GM12878 (cell line): ENCODE measurements around the gene C2CD4D. TPM values are rescaled to one million over a fixed set of nuclear protein-coding genes. Genes with fewer than 3 reads are reported as not detected.

ENCODE experiments used
- CBX5 ChIP-seq: sonication (generic); IDR thresholded peaks from 2 replicates; pipeline ENCODE4 v1.6.1; 2016; ENCODE audit warnings: low read depth, moderate library complexity, mild to moderate bottlenecking, inconsistent platforms
- CHD2 ChIP-seq: IDR thresholded peaks from 2 replicates; pipeline ENCODE4 v1.6.1; 2011; ENCODE audit warnings: low read depth, low read length, improper control_type of control experiment, borderline replicate concordance
- CREM ChIP-seq: IDR thresholded peaks from 2 replicates; pipeline ENCODE4 v1.6.1; 2014; ENCODE audit warnings: antibody characterized with exemption, low read depth
- EED ChIP-seq: sonication (generic); IDR thresholded peaks from 2 replicates; pipeline ENCODE4 v1.6.1; 2016; ENCODE audit warnings: antibody characterized with exemption, low read depth
- EGR1 ChIP-seq, 2 experiments: IDR thresholded peaks; 1 replicate in 1 of 2; 2 replicates in 1 of 2; pipeline ENCODE4 v1.6.1; 2011 to 2012; ENCODE audit warnings: low read depth in 2 of 2, low read length in 2 of 2, borderline replicate concordance in 1 of 2, mild to moderate bottlenecking in 1 of 2, moderate library complexity in 1 of 2
- EP300 ChIP-seq, 2 experiments: fragments of 150-350 bp in 1 of 2; IDR thresholded peaks; 2 replicates each; pipeline ENCODE4 v1.6.1; 2011 to 2012; ENCODE audit warnings: low read depth in 2 of 2, low read length in 2 of 2, borderline replicate concordance in 1 of 2, improper control_type of control experiment in 1 of 2, inconsistent platforms in 1 of 2; ENCODE audit not compliant: control insufficient read depth in 1 of 2
- ETV6 ChIP-seq, 2 experiments: fragments of 450-650 bp in 1 of 2; IDR thresholded peaks in 1 of 2; conservative IDR thresholded peaks in 1 of 2; 2 replicates each; pipeline ENCODE4 v1.6.1; 2014; ENCODE audit warnings: antibody characterized with exemption in 1 of 2, borderline replicate concordance in 1 of 2, low read depth in 1 of 2, mild to moderate bottlenecking in 1 of 2, moderate library complexity in 1 of 2
- FOXM1 ChIP-seq: IDR thresholded peaks from 2 replicates; pipeline ENCODE4 v1.6.1; 2012; ENCODE audit warnings: low read depth, mild to moderate bottlenecking, inconsistent platforms, low read length, moderate library complexity
- IKZF2 ChIP-seq, 2 experiments: fragments of 450-650 bp; IDR thresholded peaks; 2 replicates each; pipeline ENCODE4 v1.6.1; 2017; ENCODE audit warnings: mild to moderate bottlenecking in 2 of 2, moderate library complexity in 2 of 2
- KLF5 ChIP-seq: fragments of 450-650 bp; IDR thresholded peaks from 2 replicates; pipeline ENCODE4 v1.6.1; 2014; ENCODE audit warnings: mild to moderate bottlenecking; ENCODE audit not compliant: partially characterized antibody
- MTA2 ChIP-seq: fragments of 450-650 bp; IDR thresholded peaks from 2 replicates; pipeline ENCODE4 v1.6.1; 2016; ENCODE audit warnings: low read depth, mild to moderate bottlenecking, moderate library complexity
- MXI1 ChIP-seq: fragments of 150-350 bp; IDR thresholded peaks from 2 replicates; pipeline ENCODE4 v1.6.1; 2011; ENCODE audit warnings: low read depth, mild to moderate bottlenecking, inconsistent platforms, low read length, improper control_type of control experiment
- NR2C2 ChIP-seq: IDR thresholded peaks from 2 replicates; pipeline ENCODE4 v1.6.1; 2011; ENCODE audit warnings: borderline replicate concordance, low read depth; ENCODE audit not compliant: control insufficient read depth, insufficient read length
- NRF1 ChIP-seq: conservative IDR thresholded peaks from 2 replicates; pipeline ENCODE4 v1.6.1; 2011; ENCODE audit warnings: mild to moderate bottlenecking, low read depth, low read length, improper control_type of control experiment
- POU2F2 ChIP-seq: IDR thresholded peaks from 3 replicates; pipeline ENCODE4 v1.6.1; 2011; ENCODE audit warnings: low read depth, mild to moderate bottlenecking, low read length, borderline replicate concordance
- RELA ChIP-seq: fragments of 450-650 bp; IDR thresholded peaks from 2 replicates; pipeline ENCODE4 v1.8.0; 2014; ENCODE audit warnings: borderline replicate concordance; ENCODE audit not compliant: partially characterized antibody
- SMAD1 ChIP-seq: fragments of 450-650 bp; IDR thresholded peaks from 2 replicates; pipeline ENCODE4 v1.6.1; 2018; ENCODE audit warnings: mild to moderate bottlenecking, low read depth; ENCODE audit not compliant: partially characterized antibody
- SMC3 ChIP-seq: IDR thresholded peaks from 2 replicates; pipeline ENCODE4 v1.6.1; 2011; ENCODE audit warnings: low read length, improper control_type of control experiment, borderline replicate concordance
- SPI1 ChIP-seq: IDR thresholded peaks from 2 replicates; pipeline ENCODE4 v1.6.1; 2011; ENCODE audit warnings: low read depth, mild to moderate bottlenecking, low read length, moderate library complexity, borderline replicate concordance; ENCODE audit not compliant: insufficient read depth
- TCF12 ChIP-seq: IDR thresholded peaks from 2 replicates; pipeline ENCODE4 v1.6.1; 2011; ENCODE audit warnings: low read depth, mild to moderate bottlenecking, low read length
- WRNIP1 ChIP-seq: IDR thresholded peaks from 2 replicates; pipeline ENCODE4 v1.6.1; 2011; ENCODE audit warnings: low read depth, low read length, improper control_type of control experiment, borderline replicate concordance
- polyA plus RNA-seq, 11 experiments: library from polyadenylated mRNA; depleted of rRNA in 4 of 11; unstranded in 6 of 11; stranded (reverse) in 5 of 11; fragments of >200 nt; fragmentation: Nextera tagmentation in 4 of 11; fragmentation: Illumina TruSeq in 1 of 11; extraction: Ambion mirVana in 4 of 11; extraction: Trizol in 1 of 11; gene quantifications; 1 replicate in 1 of 11; 2 replicates in 10 of 11; pipeline versions ENCODE4 v1.2.1 to v1.2.3, GENCODE V29; 2011 to 2016; ENCODE audit warnings: inconsistent platforms in 2 of 11, missing spikeins in 2 of 11, low read depth in 1 of 11
- total RNA-seq, 4 experiments: library from RNA; depleted of rRNA in 3 of 4; stranded (reverse); fragments of >200 nt in 3 of 4; fragmentation: Illumina TruSeq in 1 of 4; extraction: Trizol in 1 of 4; gene quantifications; 2 replicates each; pipeline versions ENCODE4 v1.2.1 to v1.2.3, GENCODE V29; 2013 to 2021
- TF ChIP-seq, protein P1 (sequence below): fragments of 450-650 bp; formaldehyde crosslinking; IDR thresholded peaks from 2 replicates; pipeline ENCODE4 v1.4.0; 2020; ENCODE audit warnings: mild to moderate bottlenecking, moderate library complexity
- TF ChIP-seq, protein P2 (sequence below): IDR thresholded peaks from 2 replicates; pipeline ENCODE4 v1.6.1; 2011; ENCODE audit warnings: borderline replicate concordance, low read depth, mild to moderate bottlenecking, moderate library complexity, low read length; ENCODE audit not compliant: insufficient read depth, poor library complexity, severe bottlenecking

Gene C2CD4D
- total and polyA plus RNA-seq, 10 of the 15 experiments (the other 5 are each of a cell fraction or from before 2014, with no cell fraction given): 0.03 to 0.67 (median 0.13) TPM; not detected in 4

DNA sequence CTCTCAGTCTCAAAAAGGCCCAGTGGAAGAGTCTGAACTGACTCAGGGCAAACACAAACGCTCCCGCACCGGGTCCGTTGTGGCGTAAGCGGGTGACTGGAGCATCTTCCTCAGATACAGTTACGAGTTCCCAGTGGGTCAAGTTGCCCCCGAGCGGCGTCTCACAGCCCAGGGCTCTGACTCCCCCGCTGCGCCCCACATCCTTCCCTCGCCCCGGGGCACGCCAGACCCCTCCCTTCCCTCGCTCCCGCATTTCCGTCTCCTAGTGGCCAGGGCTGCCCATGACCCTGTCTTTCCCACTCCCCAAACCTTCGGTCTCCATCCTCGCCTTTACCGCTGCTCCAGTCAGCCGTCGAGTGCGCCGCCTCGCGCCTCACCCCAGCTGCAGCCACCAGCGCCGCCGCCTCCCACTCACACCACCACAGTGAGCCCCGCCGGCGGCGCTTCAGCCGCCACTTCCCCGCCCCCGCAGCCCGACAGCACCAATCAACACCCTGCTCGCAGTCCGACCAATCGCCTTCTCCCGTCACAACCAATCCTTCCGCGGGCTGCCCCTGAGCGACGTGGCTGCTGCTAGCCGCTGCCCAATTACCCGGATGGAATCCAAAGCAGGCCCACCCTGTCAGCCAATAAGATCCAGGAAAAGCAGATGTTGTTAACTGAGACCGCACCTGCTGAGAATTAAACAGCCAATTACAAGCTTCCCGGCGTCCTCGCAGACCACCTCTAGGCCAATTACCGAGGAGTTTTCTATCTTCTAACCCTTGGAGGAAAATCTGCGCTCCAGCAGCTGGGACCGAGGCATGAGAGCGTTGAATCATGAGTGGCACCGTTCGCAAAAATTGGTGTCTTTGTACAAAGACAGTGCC is 49.3 kb downstream of the C2CD4D start, which contains the start of gene TDRKH (continued):
- TF ChIP-seq POU2F2: peak; percentile 34; the same call in 1 of the 3 replicates
- peak; percentile 65 for TF ChIP-seq RELA
- TF ChIP-seq IKZF2 (IDR thresholded peaks at IDR 0.05): peak in 1 of 2 experiments; percentile 17; a peak in 1 of 4 replicates
- TF ChIP-seq CBX5: 0 out of 2 replicates have a peak, but pooled peaks have one; percentile 15
- no peak for TF ChIP-seq CREM
- peak; percentile 30; the same call in 1 of the 2 replicates for TF ChIP-seq FOXM1
- no peak for TF ChIP-seq ETV6 (conservative IDR thresholded peaks at IDR 0.05 in 1 of 2, IDR thresholded peaks at IDR 0.05 in 1 of 2; ENCODE audit: borderline replicate concordance in 1 of 2, low read depth in 1 of 2)
- TF ChIP-seq KLF5: no peak
- peak; percentile 95 for TF ChIP-seq SMAD1
- no peak for TF ChIP-seq TCF12
- peak; percentile 44; the same call in 1 of the 2 replicates for TF ChIP-seq MXI1
- TF ChIP-seq SPI1: no peak
- no peak for TF ChIP-seq WRNIP1
- TF ChIP-seq EED: no peak; the same call in 1 of the 2 replicates
- TF ChIP-seq NR2C2: no peak
- 0 out of 2 replicates have a peak, but pooled peaks have one; percentile 9 for TF ChIP-seq NRF1
- no peak for TF ChIP-seq EP300 (IDR thresholded peaks at IDR 0.05; ENCODE audit: borderline replicate concordance in 1 of 2, control insufficient read depth in 1 of 2, low read depth in 2 of 2, low read length in 2 of 2)
- no peak for TF ChIP-seq MTA2
- TF ChIP-seq SMC3: peak; percentile 18; the same call in 1 of the 2 replicates
- TF ChIP-seq, protein P1, sequence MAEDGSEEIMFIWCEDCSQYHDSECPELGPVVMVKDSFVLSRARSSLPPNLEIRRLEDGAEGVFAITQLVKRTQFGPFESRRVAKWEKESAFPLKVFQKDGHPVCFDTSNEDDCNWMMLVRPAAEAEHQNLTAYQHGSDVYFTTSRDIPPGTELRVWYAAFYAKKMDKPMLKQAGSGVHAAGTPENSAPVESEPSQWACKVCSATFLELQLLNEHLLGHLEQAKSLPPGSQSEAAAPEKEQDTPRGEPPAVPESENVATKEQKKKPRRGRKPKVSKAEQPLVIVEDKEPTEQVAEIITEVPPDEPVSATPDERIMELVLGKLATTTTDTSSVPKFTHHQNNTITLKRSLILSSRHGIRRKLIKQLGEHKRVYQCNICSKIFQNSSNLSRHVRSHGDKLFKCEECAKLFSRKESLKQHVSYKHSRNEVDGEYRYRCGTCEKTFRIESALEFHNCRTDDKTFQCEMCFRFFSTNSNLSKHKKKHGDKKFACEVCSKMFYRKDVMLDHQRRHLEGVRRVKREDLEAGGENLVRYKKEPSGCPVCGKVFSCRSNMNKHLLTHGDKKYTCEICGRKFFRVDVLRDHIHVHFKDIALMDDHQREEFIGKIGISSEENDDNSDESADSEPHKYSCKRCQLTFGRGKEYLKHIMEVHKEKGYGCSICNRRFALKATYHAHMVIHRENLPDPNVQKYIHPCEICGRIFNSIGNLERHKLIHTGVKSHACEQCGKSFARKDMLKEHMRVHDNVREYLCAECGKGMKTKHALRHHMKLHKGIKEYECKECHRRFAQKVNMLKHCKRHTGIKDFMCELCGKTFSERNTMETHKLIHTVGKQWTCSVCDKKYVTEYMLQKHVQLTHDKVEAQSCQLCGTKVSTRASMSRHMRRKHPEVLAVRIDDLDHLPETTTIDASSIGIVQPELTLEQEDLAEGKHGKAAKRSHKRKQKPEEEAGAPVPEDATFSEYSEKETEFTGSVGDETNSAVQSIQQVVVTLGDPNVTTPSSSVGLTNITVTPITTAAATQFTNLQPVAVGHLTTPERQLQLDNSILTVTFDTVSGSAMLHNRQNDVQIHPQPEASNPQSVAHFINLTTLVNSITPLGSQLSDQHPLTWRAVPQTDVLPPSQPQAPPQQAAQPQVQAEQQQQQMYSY (CRISPR knock-in tag): no peak
- TF ChIP-seq, protein P2, sequence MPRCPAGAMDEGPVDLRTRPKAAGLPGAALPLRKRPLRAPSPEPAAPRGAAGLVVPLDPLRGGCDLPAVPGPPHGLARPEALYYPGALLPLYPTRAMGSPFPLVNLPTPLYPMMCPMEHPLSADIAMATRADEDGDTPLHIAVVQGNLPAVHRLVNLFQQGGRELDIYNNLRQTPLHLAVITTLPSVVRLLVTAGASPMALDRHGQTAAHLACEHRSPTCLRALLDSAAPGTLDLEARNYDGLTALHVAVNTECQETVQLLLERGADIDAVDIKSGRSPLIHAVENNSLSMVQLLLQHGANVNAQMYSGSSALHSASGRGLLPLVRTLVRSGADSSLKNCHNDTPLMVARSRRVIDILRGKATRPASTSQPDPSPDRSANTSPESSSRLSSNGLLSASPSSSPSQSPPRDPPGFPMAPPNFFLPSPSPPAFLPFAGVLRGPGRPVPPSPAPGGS: no peak
- peak in 1 of 2 experiments; percentile 98; a peak in 2 of 3 replicates for TF ChIP-seq EGR1 (IDR thresholded peaks at IDR 0.05; ENCODE audit: borderline replicate concordance in 1 of 2, low read depth in 2 of 2, low read length in 2 of 2)
- TF ChIP-seq CHD2: peak; percentile 97
